ENCODE data around the gene ANKRD29. TPM values are rescaled to one million over a fixed set of nuclear protein-coding genes. Genes with fewer than 3 reads are reported as not detected.

The ANKRD29 gene
- total RNA-seq, 1 donor from 2014 or later, result not detected

- Mint-ChIP-seq H3K27me3 (no peaks in the 10 kb centered on the region), H3K4me3 (peak overlapping the region; percentile 91), H3K9me3 (no peaks in the 10 kb centered on the region), H3K27ac (peak overlapping the region; percentile 95), H3K36me3 (ENCODE audit: low read depth) (peaks cover 6% of the 10 kb centered on the region), H3K4me1 (peaks cover 31% of the 10 kb centered on the region)
- CTCF ChIA-PET, result interaction anchor here (2.5 to 4.4 kb wide), 2 partner anchors 71 to 89 kb away, joined by 8 to 32 read pairs; no protein-coding TSS in a partner anchor
- no peak for ATAC-seq (ENCODE audit: low read depth)
- TF ChIP-seq CTCF (IDR thresholded peaks at IDR 0.05), result no peak
- DNase-seq, result no peak
- intact Hi-C loops (cut with micrococcal nuclease), result loop anchor here (1.0 to 5.0 kb wide), 5 partner anchors 88 to 788 kb away; partner anchors contain the start of gene RIOK3
- POLR2A ChIA-PET, result interaction anchor here (1.3 to 2.9 kb wide), 2 partner anchors 24 to 71 kb away, joined by 3 to 12 read pairs; no protein-coding TSS in a partner anchor
Observed at GRCh38 chr18:23587220-23587642, 75.5 kb downstream of the ANKRD29 start.

- TF ChIP-seq CTCF (IDR thresholded peaks at IDR 0.05), result peak; percentile 39
- peak within 1 kb of the TSS; percentile 91 for H3K4me3 Mint-ChIP-seq
- DNase-seq (peak; percentile 94), ATAC-seq (ENCODE audit: low read depth) (peak; percentile 88)
- H3K4me1 Mint-ChIP-seq, result peaks cover 31% of the 10 kb centered on the region
- ChIA-PET POLR2A (interaction anchor here (0.6 to 2.9 kb wide), 7 partner anchors 23 to 615 kb away, joined by 3 to 12 read pairs (median 4); no protein-coding TSS in a partner anchor), CTCF (interaction anchor here (2.5 to 4.4 kb wide), 2 partner anchors 71 to 88 kb away, joined by 8 to 32 read pairs; no protein-coding TSS in a partner anchor)
- peak within 1 kb of the TSS; percentile 95 for H3K27ac Mint-ChIP-seq
- peaks cover 11% of the 10 kb centered on the region for H3K36me3 Mint-ChIP-seq (ENCODE audit: low read depth)
- intact Hi-C loops (cut with micrococcal nuclease), result loop anchor here (1.0 to 5.0 kb wide), 11 partner anchors 45 to 787 kb away; partner anchors contain the start of genes RIOK3 and RMC1
- H3K27me3 Mint-ChIP-seq, result no peaks in the 10 kb centered on the region
- no peaks in the 10 kb centered on the region for H3K9me3 Mint-ChIP-seq
Observed at GRCh38 chr18:23586249-23587196, 76.2 kb downstream of the ANKRD29 start, which contains the start of gene NPC1. NPC1 (minus strand) TSS chr18:23586506; CDS start chr18:23586343, 163 bp downstream.

- Mint-ChIP-seq H3K4me3 (peak overlapping the region; percentile 91), H3K27ac (peak overlapping the region; percentile 95), H3K36me3 (ENCODE audit: low read depth) (peaks cover 13% of the 10 kb centered on the region), H3K27me3 (no peaks in the 10 kb centered on the region), H3K4me1 (peaks cover 31% of the 10 kb centered on the region), H3K9me3 (no peaks in the 10 kb centered on the region)
- intact Hi-C loops (cut with micrococcal nuclease), result loop anchor here (1.0 to 5.0 kb wide), 9 partner anchors 45 to 774 kb away; partner anchors contain the start of genes RIOK3 and RMC1
- ATAC-seq (ENCODE audit: low read depth), result no peak
- no peak for DNase-seq
- no peak for TF ChIP-seq CTCF (IDR thresholded peaks at IDR 0.05)
- CTCF ChIA-PET, result interaction anchor here (0.9 to 4.4 kb wide), 2 partner anchors 23 to 70 kb away, joined by 3 to 32 read pairs; no protein-coding TSS in a partner anchor
- POLR2A ChIA-PET, result interaction anchor here (0.7 to 2.9 kb wide), 6 partner anchors 22 to 615 kb away, joined by 3 to 12 read pairs (median 6); no protein-coding TSS in a partner anchor
Observed at GRCh38 chr18:23585897-23586248, 76.8 kb downstream of the ANKRD29 start.

DNA sequence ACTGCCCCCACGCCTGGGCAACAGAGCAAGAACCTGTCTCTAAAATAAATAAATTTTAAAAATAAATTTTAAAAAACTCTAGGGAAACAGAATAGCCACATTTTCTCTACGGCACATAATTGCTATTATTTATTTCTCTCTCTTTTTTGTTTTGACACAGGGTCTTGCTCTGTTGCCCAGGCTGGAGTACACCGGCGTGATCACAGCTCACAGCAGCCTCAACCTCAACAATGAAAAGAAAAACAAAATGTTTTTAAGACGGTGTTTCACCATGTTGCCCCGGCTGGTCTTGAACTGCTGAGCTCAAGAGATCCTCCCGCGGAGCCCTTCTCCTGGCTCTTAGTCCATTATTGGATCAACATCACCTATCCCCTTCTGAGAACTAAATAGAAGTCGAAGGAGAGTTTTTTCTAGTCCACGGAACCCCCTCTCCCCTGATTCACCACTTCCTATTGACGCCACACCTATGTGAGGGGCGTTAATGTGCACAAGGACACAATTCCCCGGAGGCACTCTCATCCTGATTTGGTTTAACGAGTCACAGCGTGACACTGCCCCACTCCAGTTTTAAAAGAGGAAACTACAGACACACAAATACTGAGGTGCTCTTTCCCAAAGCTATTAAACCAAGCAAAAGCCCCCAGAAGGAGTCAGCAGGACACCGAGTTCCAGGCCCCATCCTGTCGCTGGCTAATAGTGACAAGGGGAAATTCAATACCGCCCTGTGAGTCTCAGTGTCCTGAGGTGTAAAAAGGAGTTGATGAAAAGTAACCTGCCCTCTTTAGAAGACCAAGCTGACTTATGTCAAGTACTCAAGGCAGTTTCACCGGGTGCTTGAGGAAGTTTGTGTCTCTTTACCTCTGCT, 77.5 kb downstream of the ANKRD29 start:
- DNase-seq, result peak; percentile 18
- intact Hi-C loops (cut with micrococcal nuclease), result loop anchor here (5.0 kb wide), 1 partner anchor 773 kb away; no protein-coding TSS in a partner anchor
- ATAC-seq (ENCODE audit: low read depth), result no peak
- peaks cover 37% of the 10 kb centered on the region for H3K4me1 Mint-ChIP-seq
- peak overlapping the region; percentile 95 for H3K27ac Mint-ChIP-seq
- TF ChIP-seq CTCF (IDR thresholded peaks at IDR 0.05), result no peak
- no peaks in the 10 kb centered on the region for H3K27me3 Mint-ChIP-seq
- peak overlapping the region; percentile 91 for H3K4me3 Mint-ChIP-seq
- POLR2A ChIA-PET, result interaction anchor here (0.7 to 2.9 kb wide), 6 partner anchors 21 to 614 kb away, joined by 3 to 12 read pairs (median 6); no protein-coding TSS in a partner anchor
- CTCF ChIA-PET, result interaction anchor here (0.9 to 4.4 kb wide), 2 partner anchors 22 to 69 kb away, joined by 3 to 32 read pairs; no protein-coding TSS in a partner anchor
- peaks cover 13% of the 10 kb centered on the region for H3K36me3 Mint-ChIP-seq (ENCODE audit: low read depth)
- no peaks in the 10 kb centered on the region for H3K9me3 Mint-ChIP-seq

Measured in activated B cell treated with CpG ODN at 0.5 μM for 24 hours (primary cell).